ENCODE data around the gene PKNOX2.

The PKNOX2 gene

DNA sequence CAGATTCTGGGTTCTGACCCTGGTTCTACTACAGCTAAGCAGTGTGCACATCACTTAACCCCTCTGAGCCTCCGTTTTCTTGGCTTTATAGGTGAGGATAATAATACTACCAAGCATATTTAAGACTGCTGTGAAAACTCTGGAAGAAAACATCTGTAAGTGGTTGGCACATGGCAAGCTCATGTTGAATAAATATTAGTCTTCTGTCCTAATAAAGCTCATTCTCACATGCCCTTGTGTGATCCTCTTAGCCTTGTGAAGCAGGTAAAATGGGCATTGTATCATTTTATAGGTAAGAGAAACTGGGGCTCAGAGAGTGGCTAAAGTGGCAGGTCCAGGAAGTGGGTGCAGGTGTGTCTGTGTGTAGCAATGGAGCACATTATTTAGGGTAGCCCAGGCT lies 8.5 kb downstream of the PKNOX2 start:
- DNase-seq (ENCODE audit: low spot score) = no peak

DNA sequence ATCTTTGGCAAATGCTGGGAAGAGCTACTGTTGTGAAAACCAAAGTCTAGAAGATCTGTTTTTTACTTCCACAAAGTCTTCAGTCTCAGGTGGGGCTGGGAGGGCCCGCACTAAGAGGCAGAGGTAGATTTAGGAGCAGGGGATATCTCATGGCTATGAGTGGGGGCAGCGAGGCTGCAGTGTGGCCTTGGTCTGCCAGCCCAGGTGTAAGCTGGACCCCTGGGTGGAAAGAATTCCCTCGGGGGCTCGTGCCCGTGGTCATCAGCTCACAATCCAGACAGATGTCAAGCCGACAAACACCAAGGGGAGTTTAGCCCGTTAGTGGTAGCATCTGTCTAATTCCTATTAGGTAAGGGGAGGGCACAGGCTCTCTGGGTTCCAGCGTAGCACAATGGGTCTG lies 9.0 kb downstream of the PKNOX2 start:
- DNase-seq (ENCODE audit: low spot score) = no peak

DNA sequence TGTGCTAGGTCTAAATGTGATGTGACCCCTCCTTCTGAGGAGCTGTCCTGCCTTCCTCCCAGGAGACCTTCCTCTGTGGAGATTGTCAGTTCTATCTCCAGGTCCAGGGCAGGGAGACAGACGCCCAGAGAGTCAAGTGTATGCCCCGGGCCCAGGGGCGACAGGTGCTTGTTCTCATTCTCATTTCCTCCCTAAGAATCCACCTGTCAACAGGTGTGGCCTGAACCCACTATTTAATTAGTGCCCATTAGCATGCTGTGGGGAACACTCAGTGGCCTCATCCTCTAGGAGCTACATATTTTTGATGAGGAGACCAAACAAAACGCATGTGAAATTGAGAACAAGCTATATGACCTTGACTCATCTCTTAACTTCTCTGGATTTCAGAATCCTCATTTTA lies 9.5 kb downstream of the PKNOX2 start:
- DNase-seq (ENCODE audit: low spot score) = no peak

DNA sequence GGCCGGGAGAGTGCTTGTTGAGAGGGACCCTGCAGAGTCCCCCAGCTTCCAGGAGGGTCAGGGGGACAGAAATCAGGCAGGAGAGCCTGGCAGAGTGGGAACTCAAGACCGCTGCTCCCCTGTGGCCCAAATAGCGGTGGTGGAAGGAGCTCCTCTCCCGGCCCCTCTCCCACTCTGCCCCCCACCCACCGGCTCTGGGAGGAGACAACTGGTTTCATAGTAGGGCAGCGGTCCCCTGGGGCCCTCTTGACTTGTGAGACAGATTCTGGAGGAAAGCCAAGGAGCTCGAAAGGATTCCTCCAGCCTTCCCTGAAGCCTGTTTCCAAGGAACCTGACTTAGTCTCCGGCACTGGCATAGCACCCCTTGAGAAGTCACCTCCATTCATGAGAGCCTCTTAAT lies 10.1 kb downstream of the PKNOX2 start:
- no peak for DNase-seq (ENCODE audit: low spot score)

DNA sequence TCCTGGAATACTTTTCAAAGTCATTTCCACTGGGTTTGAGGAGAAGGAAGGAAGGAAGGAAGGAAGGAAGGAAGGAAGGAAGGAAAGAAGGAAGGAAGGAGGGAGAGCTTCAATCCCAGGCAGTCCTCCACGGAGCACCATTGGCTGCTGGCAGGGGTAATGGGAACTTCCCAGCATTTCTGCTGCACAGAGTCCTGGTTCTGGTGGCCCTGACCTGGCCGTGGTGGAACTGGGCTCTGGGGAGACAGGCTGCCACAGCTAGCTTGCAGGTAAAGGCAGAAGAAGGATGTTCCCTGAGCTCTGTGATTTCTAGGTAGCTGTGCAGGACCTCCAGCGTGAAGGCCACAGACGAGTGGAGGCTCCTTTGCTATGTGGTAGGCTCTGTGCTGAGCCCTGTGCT lies 10.6 kb downstream of the PKNOX2 start:
- DNase-seq (ENCODE audit: low spot score) = no peak

DNA sequence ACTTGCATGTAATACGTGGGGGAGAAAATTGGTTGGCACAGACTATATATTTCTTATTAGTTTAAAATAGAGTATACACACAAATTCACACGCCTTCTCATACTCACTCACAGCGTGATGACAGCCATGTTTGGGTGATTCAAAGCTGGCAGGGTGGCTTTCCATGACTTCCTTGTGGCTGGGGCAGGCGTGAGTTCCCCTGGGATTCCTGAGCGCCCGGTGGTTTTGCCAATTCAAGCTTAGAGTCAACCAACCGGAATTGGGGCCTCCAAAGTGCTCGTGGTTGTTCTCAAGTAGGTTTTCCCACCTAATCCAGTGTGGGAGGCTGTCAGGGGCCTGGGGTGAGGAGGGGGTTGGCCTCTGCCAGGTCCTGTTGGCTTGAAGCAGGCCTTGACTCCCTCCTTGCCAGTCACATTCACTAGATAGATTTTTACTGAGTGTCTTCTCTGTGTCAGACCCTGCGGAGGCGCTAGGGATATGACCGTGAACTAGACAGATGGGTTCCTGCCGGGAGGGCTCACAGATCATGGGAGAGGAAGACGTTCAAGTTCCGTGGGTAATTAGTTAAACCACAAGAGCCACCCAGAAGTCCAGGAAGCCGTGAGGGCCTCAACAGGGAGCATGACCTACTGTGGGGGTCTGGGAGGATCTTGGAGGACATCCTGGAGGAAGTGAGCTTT lies 11.5 kb downstream of the PKNOX2 start:
- no peak for DNase-seq (ENCODE audit: low spot score)

DNA sequence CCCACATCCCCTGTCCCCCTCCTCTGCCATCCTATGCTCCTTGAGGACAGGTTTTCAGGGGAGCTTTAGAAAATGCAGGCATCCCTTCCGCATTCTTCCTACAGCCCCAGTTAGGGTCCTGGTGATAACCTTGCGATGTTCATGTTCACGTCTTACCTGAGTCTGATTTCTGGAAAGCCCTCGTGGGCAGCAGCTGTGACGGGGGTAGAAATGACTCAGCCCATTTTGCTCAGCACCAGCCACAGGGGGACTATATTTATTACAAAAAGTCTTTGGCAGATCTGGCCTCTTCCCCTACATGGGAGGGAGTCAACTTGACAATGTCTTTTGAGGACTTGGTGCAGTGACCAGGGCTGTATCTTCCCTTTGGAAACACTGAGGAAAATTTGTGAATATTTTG lies 12.3 kb downstream of the PKNOX2 start:
- DNase-seq (ENCODE audit: low spot score) = no peak

DNA sequence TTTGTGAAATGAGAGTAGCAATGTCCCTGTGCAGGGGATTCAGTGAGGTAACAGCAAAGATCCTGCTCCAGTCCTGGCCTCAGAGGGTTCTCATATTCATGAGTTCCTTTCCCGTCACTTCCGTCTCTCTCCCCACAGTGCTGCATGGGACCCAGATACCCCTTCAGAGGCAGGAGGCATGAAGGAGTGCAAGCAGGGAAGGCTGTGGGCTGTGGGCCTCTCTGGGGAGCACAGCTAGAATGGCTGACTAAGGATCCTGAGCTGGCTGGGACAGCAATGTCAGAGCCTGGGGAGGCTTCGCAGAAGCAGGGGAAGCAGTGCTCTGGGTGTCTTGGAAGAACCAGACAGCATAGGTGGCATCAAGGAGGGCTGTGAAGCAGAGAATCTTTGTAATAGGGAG lies 13.0 kb downstream of the PKNOX2 start:
- DNase-seq (ENCODE audit: low spot score) = no peak

DNA sequence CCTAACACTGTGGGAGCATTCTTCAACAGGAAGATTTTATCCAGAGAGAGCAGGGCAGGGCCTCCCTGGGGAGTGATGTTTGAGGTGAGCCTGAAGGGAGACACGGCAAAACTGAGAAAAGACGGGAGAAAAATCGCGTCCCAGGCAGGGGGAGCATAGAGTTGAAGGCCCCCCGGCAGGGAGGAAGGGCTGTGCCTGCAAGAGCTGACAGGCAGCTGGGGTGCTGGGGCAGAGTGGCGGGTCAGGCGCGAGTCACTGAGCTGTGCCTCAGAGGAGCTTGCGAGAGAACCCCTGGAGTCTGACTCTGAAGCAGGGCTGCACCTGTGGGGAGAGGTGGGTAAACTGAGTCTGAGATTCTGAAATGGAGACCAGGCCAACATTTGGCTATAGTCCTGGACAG lies 14.8 kb downstream of the PKNOX2 start:
- DNase-seq (ENCODE audit: low spot score) = no peak

DNA sequence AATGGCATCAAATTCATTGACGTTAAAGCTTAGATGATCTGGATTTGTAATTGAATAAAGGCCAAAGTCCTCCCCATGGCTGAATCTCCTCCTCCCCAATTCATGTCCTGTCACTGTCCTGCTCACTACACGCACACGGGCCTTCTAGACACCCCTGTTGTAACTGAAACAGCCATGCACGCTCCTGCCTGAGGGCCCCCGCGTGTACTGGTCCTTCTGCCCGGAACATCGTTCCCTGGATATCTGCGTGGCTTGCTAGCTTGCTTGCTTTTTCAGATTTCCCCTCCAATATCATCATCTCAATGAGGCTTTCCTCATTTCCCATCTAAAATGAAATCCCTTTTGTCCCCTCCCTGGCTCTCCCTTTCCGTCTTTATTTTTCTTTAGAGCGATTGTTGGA lies 15.3 kb downstream of the PKNOX2 start:
- no peak for DNase-seq (ENCODE audit: low spot score)

DNA sequence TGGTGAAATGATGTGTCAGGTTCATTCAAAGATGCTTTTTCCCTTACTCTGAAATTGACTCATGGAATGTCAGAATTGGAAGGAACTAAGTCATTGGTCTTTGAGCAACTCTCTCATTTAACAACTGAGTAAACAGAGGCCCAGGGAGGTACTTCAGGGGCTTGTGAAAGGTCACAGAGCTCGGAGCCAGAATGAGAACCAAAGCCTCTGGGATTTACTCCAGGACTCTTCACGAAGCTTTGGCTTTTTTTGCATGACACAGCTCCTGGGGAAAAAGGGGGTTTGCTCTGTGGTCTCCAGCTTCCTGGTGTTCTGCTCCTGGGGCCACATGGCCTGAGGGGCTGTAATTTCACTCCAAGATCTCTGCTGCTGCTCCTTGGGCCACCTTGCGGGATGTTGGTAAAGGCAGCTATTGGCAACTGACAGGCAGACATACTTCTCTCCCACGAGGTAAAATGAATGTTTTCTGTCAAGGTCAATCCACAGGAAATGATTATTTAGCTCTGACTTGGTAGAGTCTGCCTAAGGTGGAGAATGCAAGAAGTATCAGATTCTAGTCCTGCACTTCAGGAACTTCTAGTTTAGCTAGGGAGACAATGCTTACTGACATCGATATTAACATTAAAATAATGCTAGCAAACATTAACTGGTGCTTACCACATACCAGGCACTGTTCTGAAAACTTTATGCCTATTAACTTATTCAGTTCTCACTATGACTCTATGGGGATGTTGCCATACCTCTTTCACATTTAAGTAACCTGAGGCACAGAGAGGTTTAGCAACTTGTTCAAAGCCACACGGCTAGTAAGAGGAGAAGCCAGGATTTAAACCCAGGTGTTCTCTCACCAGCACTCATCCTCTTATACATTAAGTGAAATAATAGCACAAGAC lies 16.1 kb downstream of the PKNOX2 start:
- DNase-seq (ENCODE audit: low spot score) = no peak

DNA sequence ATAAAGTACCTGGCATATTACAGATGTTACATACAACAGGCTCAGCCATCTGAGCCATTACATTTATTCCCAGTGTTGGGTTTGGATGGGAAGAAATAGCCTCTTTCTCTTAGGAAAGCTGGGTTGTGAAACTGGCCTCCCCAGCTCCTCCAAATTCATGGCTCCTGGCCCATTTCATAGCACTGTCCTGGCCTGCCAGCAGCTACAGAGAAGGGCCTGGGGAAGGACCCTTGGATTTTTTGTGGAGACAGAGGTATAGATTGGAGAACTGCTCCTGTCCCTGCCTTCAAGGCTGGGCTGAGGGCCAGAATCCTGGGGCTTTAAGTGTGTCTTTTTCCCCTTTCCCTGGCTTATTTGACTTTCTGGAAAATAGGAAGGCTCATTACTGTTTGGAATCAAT lies 18.0 kb downstream of the PKNOX2 start:
- no peak for DNase-seq (ENCODE audit: low spot score)

DNA sequence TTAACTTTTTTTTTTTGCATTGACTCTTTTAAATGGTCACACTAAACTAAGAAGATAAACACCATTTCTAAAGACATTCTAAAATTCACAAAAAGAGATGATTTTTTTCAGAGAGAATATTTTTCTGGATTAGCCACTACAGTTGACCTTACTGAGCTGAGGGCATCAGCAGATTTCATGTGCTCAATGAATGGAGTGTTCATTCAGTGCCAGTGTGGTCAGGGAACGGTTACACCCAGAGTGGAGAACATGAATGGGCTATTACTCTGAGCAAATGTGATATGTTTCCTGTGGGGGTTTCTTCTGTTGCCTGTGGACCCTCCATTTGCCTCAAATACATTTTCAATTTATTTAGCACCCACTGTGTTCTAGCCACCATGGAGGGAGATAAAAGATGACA lies 19.1 kb downstream of the PKNOX2 start:
- no peak for DNase-seq (ENCODE audit: low spot score)

DNA sequence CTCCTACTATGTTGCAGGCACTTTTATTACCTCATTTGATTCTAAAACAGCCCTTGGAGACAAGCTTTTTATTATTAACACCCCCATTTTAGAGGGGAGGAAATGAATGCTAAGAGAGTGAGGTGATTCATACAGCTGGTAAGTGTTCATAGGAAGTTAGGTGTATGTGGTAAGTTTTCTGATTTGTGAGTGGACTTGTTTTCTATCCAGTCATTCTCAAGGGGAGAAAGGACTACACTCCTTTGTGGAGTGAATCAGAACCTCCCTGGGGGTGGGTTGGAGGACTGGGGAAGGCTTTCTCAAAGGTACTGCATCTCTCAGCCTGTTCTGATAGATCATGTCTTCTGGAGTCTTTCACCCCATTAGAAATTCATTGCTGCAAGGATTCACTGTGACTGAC lies 23.5 kb downstream of the PKNOX2 start:
- no peak for DNase-seq (ENCODE audit: low spot score)

DNA sequence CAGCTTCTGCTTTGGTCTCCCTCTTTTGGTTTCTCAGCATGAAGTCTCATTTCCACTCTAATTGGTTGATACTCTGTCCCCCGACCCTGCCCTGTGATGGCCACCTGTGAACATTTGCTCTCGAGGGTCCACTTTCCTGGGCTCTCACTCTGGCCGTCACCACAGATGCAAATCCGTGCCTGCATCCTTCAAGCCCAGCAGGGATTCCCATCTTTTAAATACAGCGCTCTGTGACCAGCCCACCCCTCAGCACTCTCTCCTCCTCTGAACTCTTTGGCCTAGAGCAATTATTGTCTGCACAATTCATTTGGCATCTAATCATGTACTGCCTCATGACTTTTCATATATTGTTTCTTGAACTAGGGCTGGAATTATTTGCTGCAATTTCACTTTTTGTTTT lies 26.0 kb downstream of the PKNOX2 start:
- no peak for DNase-seq (ENCODE audit: low spot score)

DNA sequence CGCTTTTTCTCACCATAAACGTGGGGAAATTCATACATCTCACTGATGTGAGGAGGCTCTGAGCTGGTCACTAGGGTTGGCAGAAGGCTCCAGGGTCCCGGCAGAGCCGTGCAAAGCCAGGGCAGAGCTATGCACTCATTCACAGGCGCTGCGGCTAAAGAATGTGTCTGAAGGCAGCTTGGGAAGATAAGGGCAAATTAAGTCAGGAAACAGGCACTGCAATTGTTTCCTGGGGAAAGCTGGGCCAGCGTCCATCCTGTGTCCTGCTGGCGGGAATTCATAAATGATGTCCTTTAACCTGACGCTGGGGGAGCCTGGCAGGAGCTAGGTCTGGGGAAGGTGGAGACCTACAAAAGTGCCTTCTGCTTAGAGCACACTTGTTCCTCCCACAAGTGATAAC lies 27.6 kb downstream of the PKNOX2 start:
- no peak for DNase-seq (ENCODE audit: low spot score)

DNA sequence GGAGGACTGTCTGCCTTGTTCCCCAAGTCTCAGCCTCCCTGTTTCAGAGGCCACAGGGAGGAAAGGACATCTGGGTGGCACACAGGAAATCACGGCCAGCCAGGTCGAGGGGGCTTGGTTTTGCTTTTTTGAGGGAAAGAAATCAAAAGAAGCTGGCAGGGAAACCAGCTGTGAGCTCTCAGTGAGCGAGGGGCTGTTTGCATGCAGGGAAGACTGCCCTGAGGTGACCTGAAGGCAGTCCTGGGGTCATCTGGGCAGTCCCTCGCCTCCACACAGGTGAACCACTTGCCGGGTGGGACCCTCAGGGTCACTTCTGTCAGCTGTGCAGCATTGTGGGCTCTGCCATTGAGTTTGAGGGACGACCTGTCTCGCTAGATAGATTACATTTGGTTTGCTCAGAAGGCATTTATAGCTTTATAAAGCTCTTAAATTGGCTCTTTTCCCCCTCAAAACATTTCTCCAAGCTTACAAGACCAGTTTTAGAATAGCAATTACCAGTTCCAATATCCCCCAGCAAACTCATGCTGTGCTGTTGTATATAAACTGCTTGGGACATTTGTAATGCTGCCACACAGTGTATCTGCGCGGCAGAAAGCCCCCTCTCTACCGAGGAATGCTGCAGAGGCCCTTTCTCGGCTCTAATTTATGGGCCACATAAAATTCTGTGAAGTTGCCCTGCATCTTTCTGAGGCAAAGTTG lies 28.3 kb downstream of the PKNOX2 start:
- no peak for DNase-seq (ENCODE audit: low spot score)

DNA sequence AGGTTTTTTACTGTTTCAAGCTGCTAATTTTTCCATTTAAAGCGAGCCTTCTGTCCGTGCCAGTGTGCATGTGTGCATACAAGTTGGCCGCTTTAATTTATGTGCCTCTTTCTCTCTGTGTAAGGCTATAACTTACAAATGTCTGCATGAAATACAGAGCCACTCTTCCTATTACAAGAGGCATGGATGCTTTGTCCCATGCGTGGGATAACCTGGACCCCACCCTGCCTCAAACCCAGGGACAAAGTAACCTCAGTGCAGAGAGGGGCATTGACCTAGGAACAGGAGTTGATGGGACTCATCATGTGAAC lies 28.8 kb downstream of the PKNOX2 start:
- no peak for DNase-seq (ENCODE audit: low spot score)

DNA sequence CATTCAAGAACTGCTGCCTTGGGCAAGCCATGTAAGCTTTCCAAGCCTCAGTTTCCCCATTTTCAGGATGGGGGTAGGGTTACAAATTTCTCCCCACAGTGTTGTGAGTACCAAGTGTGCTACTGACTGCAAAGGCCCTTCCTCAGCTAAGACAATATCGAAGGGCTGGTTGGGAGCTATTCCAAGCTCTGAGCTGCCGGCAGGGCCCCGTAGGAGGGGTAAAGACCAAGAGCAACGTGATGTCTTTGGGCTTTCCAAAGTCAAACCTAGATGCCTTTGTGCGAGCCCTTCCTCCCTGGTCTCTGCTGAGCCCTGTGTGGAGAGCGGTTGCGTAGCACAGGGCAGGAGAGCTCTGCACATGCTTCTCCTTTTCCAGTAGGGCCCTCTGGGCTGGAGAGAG lies 29.3 kb downstream of the PKNOX2 start:
- DNase-seq (ENCODE audit: low spot score) = no peak

DNA sequence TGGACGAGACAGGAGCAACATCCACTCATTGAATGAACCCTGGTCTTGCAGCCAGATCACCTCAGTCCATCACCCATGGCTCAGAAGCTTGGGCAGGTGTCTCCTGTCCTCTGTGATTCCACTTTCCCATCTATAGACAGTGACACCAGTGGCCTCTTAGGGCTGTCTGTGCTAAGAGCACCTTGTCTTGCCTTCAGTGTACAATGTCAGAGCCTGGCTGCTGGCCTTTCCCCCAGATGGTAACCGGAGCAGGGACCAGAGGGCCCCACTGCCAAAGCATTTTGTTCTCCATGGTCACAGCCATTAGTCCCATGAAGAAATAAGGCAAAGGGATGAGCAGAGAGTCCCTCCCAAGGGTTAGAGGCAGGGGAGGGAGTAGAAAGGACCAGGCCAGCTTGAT lies 35.4 kb downstream of the PKNOX2 start:
- DNase-seq (ENCODE audit: low spot score) = no peak

DNA sequence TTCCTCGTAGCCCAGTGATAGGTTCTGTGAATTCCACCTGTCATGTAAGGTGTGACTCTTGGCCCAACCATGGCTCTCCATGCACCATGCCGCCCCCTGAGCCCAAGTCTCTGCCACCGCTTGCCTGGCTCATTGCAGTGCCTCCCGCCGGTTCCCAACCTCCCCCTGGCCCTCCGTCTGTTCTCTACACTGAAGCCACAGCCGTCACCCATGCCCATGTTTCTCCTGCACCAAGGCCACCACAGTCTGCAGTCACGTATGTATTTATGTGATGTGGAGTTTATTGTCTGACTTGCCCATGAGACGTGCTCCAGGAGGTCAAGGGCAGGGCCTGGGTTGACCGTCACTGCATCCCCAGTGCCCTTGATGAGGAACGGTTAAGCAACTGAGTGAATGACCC lies 35.9 kb downstream of the PKNOX2 start:
- DNase-seq (ENCODE audit: low spot score) = no peak

DNA sequence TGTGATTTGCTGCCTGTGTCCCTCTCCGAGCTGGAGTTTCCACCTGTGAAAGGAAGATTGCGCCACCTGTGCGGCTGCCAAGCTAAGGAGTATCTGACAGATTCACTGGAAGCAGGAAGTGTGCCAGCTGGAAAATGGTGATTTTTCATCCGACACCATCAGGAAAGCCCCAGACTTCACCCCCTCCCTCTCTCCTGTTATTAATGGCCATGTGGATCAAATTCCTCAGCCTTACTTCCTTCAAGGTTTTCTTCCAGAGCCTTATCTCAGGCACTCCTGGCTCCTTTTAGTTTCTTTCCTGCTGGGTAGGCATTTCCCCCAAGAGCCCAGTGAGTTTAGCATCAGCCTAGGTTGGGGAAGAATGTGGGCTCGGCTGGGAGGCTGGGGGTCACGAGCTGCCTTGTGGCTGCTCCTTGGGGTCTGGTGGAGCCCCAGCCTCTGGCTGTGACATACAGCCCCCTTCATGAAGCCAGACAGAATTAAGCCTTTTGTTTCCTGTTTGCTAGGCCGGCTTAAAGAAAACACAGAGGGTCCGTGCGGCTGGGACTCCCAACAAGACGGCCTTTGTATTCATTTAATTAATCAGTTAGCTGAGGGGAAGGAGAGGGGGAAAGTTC lies 37.1 kb downstream of the PKNOX2 start:
- no peak for DNase-seq (ENCODE audit: low spot score)

DNA sequence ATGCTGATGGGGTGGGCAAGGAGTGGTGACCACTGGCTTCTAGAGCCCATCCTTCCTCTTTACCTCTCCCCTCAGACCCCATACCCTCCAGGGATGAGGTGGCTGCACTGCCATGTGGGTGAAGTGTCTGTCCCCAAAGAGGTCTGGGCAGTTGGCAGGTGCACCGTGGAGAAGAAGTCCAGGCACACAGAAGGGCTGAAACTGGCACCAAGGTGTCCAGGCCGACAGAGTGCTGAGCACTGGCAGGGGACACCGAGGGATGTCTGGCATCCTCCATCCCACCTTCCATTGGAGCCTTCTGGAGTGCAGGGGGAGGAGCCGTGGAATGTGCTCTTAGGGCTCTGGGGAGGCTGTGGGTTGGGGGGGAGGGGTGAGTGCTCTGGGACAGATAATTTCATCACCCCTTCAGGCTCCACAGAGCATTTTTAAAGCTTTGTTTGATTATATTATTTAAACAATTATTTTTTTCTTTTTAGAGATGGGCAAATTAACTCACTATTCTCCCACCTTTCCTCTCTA lies 37.9 kb downstream of the PKNOX2 start:
- no peak for DNase-seq (ENCODE audit: low spot score)

Measured in LoVo (cell line).